HepG2 (cell line): ENCODE results near the gene MARCHF9. TPM values are rescaled to one million over a fixed set of nuclear protein-coding genes. Genes with fewer than 3 reads are reported as not detected.
A peak's percentile ranks its signal among the peaks of the same experiment; 100 is the strongest.

Experiments used
- ATRX ChIP-seq: sonication (generic); formaldehyde crosslinking; IDR thresholded peaks from 2 replicates; pipeline ENCODE4 v1.4.0; 2020; ENCODE audit warnings: missing genetic modification reagents, borderline replicate concordance
- GTF2F1 ChIP-seq: fragments of 150-350 bp; IDR thresholded peaks from 2 replicates; pipeline ENCODE4 v1.6.1; 2014; ENCODE audit warnings: low read length
- HHEX ChIP-seq: IDR thresholded peaks from 2 replicates; pipeline ENCODE4 v1.6.1; 2016; ENCODE audit warnings: control low read depth
- KDM2A ChIP-seq: sonication (generic); formaldehyde crosslinking; IDR thresholded peaks from 2 replicates; pipeline ENCODE4 v1.4.0; 2020; ENCODE audit warnings: low read depth, missing genetic modification reagents, borderline replicate concordance
- PTBP1 ChIP-seq: fragments of 200-400 bp; formaldehyde crosslinking; IDR thresholded peaks from 2 replicates; pipeline ENCODE4 v1.6.1; 2018; ENCODE audit warnings: low read length, low read depth; ENCODE audit not compliant: poor library complexity, severe bottlenecking
- TCF12 ChIP-seq, 2 experiments: fragments of 450-650 bp in 1 of 2; sonication (generic) in 1 of 2; formaldehyde crosslinking in 1 of 2; IDR thresholded peaks; 2 replicates each; pipeline versions ENCODE4 v1.6.1 to v1.8.0; 2017 to 2022; ENCODE audit warnings: antibody characterized with exemption in 1 of 2, mild to moderate bottlenecking in 1 of 2, missing genetic modification reagents in 1 of 2, moderate library complexity in 1 of 2
- ZSCAN20 ChIP-seq: sonication (generic); formaldehyde crosslinking; IDR thresholded peaks from 2 replicates; pipeline ENCODE4 v1.4.0; 2020; ENCODE audit warnings: missing genetic modification reagents, mild to moderate bottlenecking, borderline replicate concordance
- polyA plus RNA-seq, 8 experiments: library from polyadenylated mRNA; depleted of rRNA in 3 of 8; stranded (reverse) in 7 of 8; unstranded in 1 of 8; fragments of >200 nt; fragmentation: Illumina TruSeq in 4 of 8; extraction: Trizol in 4 of 8; gene quantifications; 2 replicates each; pipeline versions ENCODE4 v1.2.1 to v1.2.3, GENCODE V29; 2011 to 2016; ENCODE audit warnings: low read depth in 4 of 8, missing spikeins in 1 of 8, mixed read lengths in 1 of 8; ENCODE audit not compliant: insufficient read depth in 1 of 8
- total RNA-seq, 5 experiments: library from RNA; depleted of rRNA; stranded (reverse); fragments of >200 nt; fragmentation: Illumina TruSeq; extraction: Trizol; gene quantifications; 2 replicates each; pipeline ENCODE4 v1.2.3, GENCODE V29; 2016; ENCODE audit warnings: low read depth in 1 of 5
- TF ChIP-seq, protein P1 (sequence below): sonication (generic); formaldehyde crosslinking; IDR thresholded peaks from 2 replicates; pipeline ENCODE4 v1.5.1; 2020; ENCODE audit warnings: missing genetic modification reagents, mild to moderate bottlenecking, borderline replicate concordance
- TF ChIP-seq, protein P2 (sequence below): sonication (generic); formaldehyde crosslinking; IDR thresholded peaks from 2 replicates; pipeline ENCODE4 v1.4.0; 2020; ENCODE audit warnings: missing genetic modification reagents
- TF ChIP-seq, protein P3 (sequence below): sonication (generic); formaldehyde crosslinking; IDR thresholded peaks from 2 replicates; pipeline ENCODE4 v1.4.0; 2020; ENCODE audit warnings: missing genetic modification reagents, mild to moderate bottlenecking, borderline replicate concordance
- TF ChIP-seq, protein P4 (sequence below): sonication (generic); formaldehyde crosslinking; IDR thresholded peaks from 2 replicates; pipeline ENCODE4 v1.5.0; 2020; ENCODE audit warnings: missing genetic modification reagents
- TF ChIP-seq, protein P5 (sequence below): sonication (generic); formaldehyde crosslinking; IDR thresholded peaks from 2 replicates; pipeline ENCODE4 v1.4.0; 2020; ENCODE audit warnings: missing genetic modification reagents
- TF ChIP-seq, protein P6 (sequence below): sonication (generic); formaldehyde crosslinking; conservative IDR thresholded peaks from 2 replicates; pipeline ENCODE4 v1.8.1; 2023; ENCODE audit warnings: missing genetic modification reagents

The MARCHF9 gene
- total and polyA plus RNA-seq, 2 of the 13 experiments (the other 11 are each of a cell fraction or from before 2014, with no cell fraction given) = 5.7 to 9.6 TPM

DNA sequence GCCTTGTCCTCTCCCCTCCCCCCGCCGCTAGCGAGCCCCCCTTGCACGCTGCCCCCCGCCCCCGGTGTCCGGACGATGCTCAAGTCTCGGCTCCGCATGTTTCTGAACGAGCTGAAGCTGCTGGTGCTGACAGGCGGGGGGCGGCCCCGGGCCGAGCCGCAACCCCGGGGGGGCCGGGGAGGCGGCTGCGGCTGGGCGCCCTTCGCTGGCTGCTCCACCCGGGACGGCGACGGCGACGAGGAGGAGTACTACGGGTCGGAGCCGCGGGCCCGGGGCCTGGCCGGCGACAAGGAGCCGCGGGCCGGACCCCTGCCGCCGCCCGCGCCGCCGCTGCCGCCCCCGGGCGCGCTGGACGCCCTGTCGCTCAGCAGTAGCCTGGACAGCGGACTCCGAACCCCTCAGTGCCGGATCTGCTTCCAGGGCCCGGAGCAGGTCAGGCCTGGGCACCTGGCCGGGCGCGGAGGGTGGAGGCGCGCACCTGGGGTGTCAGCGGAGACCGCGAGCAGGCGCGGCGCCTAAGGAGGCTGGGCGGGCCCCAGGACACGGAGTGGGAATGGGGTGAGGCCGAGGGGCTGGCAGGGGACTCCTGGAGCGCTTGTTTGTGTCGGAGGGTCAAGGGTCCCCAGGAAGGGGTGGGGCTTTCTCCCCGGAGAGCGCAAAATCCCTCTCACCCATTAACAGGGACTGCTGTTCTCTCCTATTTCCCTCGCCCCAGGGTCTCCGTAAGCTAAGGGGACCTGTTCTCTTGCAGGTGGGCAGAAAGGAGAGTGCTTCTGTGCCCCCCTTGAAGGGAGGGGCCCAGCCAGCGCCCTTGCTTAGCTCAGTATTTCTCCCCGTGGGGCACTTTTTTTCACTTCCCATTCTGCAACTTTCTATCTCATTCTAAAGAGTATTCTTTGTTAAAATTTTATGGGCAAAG is 810 bp downstream of the MARCHF9 start (continued):
- TF ChIP-seq, protein P1, sequence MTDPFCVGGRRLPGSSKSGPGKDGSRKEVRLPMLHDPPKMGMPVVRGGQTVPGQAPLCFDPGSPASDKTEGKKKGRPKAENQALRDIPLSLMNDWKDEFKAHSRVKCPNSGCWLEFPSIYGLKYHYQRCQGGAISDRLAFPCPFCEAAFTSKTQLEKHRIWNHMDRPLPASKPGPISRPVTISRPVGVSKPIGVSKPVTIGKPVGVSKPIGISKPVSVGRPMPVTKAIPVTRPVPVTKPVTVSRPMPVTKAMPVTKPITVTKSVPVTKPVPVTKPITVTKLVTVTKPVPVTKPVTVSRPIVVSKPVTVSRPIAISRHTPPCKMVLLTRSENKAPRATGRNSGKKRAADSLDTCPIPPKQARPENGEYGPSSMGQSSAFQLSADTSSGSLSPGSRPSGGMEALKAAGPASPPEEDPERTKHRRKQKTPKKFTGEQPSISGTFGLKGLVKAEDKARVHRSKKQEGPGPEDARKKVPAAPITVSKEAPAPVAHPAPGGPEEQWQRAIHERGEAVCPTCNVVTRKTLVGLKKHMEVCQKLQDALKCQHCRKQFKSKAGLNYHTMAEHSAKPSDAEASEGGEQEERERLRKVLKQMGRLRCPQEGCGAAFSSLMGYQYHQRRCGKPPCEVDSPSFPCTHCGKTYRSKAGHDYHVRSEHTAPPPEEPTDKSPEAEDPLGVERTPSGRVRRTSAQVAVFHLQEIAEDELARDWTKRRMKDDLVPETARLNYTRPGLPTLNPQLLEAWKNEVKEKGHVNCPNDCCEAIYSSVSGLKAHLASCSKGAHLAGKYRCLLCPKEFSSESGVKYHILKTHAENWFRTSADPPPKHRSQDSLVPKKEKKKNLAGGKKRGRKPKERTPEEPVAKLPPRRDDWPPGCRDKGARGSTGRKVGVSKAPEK = no peak
- TF ChIP-seq PTBP1 = no peak
- no peak for TF ChIP-seq ATRX
- no peak for TF ChIP-seq TCF12 (IDR thresholded peaks at IDR 0.05)
- 0 out of 2 replicates have a peak, but pooled peaks have one; percentile 56 for TF ChIP-seq TCF12 (CRISPR knock-in tag; IDR thresholded peaks at IDR 0.05)
- TF ChIP-seq, protein P2, sequence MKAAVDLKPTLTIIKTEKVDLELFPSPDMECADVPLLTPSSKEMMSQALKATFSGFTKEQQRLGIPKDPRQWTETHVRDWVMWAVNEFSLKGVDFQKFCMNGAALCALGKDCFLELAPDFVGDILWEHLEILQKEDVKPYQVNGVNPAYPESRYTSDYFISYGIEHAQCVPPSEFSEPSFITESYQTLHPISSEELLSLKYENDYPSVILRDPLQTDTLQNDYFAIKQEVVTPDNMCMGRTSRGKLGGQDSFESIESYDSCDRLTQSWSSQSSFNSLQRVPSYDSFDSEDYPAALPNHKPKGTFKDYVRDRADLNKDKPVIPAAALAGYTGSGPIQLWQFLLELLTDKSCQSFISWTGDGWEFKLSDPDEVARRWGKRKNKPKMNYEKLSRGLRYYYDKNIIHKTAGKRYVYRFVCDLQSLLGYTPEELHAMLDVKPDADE (CRISPR knock-in tag) = 0 out of 2 replicates have a peak, but pooled peaks have one; percentile 40
- TF ChIP-seq, protein P3, sequence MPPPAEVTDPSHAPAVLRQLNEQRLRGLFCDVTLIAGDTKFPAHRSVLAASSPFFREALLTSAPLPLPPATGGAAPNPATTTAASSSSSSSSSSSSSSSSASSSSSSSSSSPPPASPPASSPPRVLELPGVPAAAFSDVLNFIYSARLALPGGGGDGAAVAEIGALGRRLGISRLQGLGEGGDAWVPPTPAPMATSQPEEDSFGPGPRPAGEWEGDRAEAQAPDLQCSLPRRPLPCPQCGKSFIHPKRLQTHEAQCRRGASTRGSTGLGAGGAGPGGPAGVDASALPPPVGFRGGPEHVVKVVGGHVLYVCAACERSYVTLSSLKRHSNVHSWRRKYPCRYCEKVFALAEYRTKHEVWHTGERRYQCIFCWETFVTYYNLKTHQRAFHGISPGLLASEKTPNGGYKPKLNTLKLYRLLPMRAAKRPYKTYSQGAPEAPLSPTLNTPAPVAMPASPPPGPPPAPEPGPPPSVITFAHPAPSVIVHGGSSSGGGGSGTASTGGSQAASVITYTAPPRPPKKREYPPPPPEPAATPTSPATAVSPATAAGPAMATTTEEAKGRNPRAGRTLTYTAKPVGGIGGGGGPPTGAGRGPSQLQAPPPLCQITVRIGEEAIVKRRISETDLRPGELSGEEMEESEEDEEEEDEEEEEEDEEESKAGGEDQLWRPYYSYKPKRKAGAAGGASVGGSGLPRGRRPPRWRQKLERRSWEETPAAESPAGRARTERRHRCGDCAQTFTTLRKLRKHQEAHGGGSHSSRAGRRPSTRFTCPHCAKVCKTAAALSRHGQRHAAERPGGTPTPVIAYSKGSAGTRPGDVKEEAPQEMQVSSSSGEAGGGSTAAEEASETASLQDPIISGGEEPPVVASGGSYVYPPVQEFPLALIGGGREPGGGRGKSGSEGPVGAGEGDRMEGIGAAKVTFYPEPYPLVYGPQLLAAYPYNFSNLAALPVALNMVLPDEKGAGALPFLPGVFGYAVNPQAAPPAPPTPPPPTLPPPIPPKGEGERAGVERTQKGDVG = no peak
- TF ChIP-seq, protein P4, sequence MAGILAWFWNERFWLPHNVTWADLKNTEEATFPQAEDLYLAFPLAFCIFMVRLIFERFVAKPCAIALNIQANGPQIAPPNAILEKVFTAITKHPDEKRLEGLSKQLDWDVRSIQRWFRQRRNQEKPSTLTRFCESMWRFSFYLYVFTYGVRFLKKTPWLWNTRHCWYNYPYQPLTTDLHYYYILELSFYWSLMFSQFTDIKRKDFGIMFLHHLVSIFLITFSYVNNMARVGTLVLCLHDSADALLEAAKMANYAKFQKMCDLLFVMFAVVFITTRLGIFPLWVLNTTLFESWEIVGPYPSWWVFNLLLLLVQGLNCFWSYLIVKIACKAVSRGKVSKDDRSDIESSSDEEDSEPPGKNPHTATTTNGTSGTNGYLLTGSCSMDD (CRISPR knock-in tag) = no peak
- TF ChIP-seq, protein P5, sequence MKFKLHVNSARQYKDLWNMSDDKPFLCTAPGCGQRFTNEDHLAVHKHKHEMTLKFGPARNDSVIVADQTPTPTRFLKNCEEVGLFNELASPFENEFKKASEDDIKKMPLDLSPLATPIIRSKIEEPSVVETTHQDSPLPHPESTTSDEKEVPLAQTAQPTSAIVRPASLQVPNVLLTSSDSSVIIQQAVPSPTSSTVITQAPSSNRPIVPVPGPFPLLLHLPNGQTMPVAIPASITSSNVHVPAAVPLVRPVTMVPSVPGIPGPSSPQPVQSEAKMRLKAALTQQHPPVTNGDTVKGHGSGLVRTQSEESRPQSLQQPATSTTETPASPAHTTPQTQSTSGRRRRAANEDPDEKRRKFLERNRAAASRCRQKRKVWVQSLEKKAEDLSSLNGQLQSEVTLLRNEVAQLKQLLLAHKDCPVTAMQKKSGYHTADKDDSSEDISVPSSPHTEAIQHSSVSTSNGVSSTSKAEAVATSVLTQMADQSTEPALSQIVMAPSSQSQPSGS (CRISPR knock-in tag) = no peak
- TF ChIP-seq, protein P6, sequence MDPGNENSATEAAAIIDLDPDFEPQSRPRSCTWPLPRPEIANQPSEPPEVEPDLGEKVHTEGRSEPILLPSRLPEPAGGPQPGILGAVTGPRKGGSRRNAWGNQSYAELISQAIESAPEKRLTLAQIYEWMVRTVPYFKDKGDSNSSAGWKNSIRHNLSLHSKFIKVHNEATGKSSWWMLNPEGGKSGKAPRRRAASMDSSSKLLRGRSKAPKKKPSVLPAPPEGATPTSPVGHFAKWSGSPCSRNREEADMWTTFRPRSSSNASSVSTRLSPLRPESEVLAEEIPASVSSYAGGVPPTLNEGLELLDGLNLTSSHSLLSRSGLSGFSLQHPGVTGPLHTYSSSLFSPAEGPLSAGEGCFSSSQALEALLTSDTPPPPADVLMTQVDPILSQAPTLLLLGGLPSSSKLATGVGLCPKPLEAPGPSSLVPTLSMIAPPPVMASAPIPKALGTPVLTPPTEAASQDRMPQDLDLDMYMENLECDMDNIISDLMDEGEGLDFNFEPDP = no peak
- TF ChIP-seq GTF2F1 = no peak
- no peak for TF ChIP-seq HHEX (CRISPR knock-in tag)
- 0 out of 2 replicates have a peak, but pooled peaks have one; percentile 44 for TF ChIP-seq ZSCAN20 (CRISPR knock-in tag)
- TF ChIP-seq KDM2A (CRISPR knock-in tag) = peak; percentile 31; the same call in 1 of the 2 replicates
